Measurements from ENCODE around the gene MEGF11.

Gene MEGF11

DNA sequence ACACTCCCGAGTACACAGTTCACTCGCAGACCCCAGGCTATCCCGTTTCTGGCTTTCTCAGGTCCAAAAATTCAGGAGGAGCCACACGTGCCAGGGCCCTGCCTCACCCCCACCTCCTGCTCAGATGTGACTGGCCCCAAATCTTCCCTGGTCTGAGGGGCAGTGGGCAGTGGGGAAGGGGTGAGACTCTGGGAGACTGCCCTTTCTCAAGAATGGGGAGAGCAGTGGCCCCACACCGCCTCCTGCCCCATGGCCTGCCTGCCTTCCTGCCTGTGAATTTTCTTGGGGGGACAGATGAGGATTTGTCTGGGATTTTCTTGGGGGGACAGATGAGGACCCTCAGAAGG lies 174.6 kb downstream of the MEGF11 start:
- DNase-seq, result no peak

DNA sequence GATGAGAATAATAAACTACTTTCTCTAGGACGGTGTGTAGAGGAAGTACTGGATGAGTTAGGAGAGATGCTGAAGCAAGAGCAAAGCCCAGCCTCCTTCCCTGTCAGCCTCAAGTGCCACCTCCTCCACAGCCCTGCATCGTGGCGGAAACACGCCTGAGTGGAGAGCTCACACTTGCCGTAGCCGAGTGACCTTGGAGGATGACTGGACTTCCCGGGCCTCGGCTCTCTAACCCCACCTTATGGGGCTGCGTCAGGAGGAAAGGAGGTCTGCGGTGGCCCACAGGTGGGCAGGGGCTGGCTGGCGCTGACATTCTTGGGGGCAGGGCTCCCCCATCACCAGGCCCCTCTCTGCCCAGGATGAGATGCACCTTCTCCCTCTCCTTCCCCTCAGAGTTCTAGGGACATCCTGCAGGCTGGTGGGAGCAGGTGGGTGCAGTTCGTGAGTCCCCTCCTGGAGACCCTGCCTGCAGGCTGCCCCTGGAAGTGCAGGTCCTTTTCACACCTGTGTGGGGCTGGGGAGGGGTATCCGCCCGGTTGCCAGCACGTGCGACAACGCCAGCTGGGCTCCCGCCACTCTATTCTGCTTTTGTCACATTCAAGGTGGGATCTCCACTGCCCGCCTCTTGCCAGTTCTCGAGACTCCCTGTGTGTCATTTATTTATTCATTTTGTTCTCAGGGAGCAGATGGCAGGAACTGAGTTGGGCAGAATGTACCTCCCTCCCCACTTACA lies 175.2 kb downstream of the MEGF11 start:
- no peak for DNase-seq

DNA sequence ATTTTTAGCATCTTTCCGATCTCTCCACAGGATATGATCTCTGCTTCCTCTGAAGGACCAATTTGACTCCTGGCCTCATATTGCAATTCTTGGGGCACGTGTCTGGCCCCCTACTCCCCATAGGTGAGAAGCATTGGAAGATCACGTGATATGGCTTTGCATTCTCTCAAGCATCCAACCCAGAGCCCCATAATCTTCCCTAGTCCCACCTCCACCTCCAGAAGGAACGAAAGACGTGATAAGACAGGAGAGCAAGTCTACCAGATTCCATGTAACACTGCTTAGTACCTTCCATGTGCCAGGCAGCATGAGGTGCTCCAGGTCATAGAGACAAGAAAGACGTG lies 176.3 kb downstream of the MEGF11 start:
- no peak for DNase-seq

DNA sequence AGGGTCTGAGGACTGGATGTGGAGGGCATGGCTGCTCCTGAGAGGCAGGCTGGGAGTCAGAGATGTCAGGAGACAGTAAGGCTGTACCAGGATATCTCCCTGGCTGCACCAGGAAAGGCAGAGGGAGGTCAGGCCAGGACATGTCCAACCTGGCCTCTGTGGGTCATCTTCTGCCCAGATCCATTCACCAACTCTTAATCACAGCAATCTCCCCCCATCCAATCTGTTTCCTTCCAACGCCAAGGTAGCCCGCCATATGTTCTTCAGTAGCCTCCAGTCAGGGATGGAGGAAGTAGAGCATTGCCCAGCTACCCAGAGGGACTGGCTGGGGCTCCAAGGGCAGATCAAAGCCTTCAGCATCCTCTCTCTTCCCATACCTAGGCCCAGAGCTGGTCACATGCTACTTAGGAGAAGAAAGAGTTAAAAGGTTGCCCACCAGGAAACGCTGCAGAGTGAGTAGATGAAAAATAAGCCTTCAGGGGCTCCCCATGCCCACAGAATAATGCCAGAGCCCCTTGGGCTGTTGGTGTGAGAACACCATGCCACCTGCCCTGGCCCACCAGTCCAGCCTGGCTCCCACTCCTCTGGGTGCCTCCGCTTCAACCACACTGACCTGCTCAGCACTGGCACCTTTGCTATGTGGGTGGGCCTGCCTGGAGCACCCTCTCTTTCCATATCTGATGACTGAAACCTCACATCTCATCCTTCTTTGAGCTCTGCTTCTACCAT lies 176.8 kb downstream of the MEGF11 start:
- DNase-seq, result no peak

DNA sequence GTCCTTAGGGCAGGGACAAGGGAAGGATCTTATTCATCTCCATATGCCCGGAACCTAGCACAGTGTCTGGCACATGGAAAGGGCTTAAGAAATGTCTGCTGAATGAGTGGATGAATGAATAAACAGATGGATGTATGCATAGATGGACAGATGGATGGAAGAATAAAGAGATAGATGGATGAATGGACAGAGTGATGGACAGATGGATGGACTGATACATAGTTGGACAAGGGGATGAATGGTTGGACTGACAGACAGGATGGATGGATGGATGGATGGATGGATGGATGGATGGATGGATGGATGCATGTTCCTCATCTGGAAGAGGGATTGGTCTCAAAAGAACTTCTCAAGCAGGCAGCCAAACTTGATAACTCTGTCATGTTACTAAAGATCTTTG lies 177.6 kb downstream of the MEGF11 start:
- DNase-seq, result no peak

DNA sequence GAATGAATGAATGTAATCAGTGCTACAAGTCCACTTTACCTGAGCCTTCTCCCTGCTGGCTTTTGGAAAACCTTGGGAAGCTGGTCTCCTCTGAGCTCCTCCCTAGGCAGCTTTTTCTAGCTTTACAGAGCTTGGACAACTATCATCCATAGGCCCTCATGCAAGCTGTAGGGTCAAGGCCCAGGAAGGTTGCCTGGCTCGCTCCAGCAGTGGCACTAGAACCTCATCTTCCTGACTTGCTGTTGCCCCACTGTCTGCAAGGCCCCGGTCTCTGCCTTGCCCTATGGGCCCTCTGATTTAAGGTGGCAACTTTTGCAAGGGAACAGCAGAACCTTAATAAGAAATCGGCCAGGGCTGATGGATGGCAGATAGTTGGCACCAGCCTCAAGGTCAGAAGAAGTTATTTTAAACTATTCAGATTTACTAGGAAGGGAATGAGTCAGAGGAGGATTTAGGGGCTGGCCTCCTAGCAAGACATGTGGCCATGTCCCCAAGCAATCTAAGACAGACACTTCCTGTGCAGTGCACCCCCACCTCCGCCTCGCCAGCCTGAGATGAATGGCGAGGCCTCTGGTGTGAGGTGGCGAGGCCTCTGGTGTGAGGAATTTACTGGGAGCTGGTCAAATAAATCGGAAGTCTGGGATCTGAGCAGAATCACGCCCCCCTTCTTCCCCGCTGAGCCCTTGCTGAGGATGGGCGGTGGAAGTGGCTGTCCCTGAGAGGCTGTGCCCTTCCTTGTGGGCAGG lies 180.8 kb downstream of the MEGF11 start:
- no peak for DNase-seq

DNA sequence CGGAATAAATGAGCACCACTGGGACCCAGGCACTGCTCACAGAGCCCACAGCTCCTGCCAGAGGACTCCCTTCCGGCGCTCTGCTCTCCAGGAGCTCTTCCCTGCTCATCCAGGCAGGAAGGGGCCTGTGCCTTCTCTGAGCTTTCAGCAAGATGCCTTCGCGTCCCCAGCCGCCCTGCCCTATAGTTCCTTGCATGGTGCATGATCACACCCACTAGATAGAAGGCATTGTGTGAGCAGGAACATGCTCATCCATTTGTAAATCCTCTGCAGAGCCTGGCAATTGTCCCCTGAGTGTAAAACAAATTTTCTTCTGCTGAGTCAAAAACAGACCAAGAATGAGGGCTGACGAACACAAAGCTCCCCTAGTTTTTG lies 181.6 kb downstream of the MEGF11 start:
- DNase-seq, result no peak

DNA sequence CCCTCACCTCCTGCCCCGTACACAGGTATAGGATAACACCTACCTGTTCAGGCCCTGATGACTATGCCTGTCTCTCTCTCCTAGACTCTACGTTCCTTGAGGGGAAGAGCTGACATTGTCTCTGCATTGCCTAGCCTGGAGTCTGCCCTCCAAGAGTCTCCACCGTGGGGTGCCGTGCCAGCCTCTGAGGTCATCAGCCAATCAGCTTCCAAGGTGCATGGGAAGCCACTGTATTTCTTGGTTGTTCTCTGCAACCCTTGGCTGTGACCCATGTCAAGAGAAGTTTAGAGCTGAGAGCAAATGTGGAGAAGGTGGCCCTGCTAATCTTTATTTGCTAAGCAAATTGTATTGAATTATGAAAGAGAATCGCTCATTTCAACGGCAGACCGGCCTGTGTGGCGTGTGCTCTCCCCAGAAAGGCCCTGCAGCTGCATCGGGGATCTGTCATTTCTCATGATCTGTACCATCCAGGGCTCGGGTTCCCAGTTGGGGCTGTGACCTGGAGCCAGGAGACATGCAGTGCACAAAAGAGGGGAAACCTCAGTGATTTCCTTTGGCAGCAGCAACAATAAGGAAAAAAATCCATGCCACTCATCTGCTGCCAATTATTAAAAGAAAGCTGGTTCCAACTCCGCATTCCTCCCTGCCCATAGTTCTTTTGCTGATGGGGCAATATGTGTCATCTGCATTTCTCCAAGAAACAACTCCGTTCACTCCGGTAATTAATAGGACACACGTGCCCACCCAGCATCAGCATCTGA lies 182.2 kb downstream of the MEGF11 start:
- DNase-seq, result no peak

DNA sequence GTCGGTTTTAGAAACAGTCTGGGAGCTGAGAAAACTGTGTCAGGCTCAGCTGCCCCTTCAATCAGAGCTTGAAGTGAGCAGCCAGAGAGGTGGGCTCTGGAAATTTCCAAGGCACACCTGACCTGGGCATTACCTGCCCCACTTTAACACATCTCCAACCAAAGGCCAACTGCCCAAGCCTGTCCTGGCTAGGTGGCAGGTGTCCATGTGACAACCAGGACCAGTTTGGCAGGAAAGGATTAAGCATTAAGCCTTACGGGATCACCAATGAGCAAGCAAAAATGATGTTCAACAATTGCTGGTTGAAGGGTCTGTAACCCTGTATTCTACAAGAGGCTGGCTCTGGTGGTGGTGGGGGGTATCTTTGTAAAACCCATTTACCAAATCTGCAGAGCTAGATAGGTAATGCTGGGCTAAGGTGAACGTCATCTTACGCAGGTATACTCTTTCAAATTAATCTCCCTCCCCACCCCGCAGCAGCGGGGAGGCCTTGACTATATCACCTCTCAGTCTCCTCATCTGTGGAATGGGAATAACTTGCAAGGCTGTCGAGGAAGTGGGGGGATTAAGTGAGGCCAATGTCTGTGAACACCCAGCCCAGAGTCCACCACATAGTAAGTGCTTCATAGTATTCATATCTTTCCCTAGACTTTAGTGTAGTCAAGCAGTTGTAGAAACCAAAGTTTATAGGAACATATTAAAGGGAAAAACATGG lies 183.2 kb downstream of the MEGF11 start:
- no peak for DNase-seq

DNA sequence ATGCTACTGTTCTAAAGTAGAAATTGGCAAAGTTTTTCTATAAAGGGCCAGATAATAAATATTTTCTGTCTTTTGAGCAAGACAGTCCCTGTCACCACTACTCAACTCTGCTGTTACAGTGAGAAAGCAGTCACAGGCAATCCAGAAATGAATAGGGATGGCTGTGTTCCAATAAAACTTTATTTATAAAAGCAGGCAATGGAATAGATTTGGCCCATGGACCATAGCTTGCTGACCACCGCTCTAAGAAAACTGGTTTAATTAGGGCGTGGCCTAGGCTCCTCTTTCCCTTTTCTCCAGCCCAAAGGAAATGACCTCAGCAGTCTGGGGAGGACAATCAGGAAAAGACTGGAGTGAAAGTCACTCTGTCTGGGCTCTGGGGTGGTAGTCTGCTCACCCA lies 183.8 kb downstream of the MEGF11 start:
- no peak for DNase-seq

DNA sequence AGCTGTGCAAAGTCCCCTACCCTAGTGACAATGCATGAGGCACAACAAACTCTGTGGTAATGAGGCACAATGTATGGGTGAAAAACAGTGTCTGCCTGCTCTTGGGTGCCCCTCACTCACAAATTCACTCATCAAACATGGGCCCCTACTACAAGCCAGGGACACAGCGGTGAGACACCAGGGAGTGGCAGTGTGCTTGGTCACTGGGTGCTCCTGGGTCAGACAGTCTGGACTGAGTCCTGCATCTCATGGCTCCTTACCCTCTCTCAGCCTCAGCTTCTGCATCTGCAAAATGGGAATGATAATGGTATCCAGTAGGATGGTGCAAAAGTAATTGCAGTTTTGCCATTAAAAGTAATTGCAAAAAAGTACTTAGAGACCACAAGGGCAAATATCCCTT lies 184.7 kb downstream of the MEGF11 start:
- no peak for DNase-seq

DNA sequence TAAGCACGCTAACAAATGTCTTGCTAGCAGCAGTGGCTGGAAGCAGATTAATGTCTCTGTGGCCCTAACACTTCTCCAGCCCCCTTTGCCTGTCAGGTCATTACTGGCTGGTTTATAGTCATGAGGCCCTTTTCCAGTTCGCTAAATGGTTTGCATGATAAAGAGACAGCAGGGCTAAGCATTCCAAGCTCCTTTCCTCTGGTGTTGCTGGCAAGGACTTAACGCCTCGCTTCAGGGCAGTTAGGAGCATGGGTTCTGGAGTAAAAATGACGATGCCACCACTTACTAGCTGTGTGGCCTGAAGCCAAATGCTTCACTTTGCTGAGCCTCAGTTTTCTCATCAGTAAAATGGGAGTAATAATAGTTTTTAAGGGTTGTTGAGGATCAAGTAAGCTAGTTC lies 185.9 kb downstream of the MEGF11 start:
- no peak for DNase-seq

DNA sequence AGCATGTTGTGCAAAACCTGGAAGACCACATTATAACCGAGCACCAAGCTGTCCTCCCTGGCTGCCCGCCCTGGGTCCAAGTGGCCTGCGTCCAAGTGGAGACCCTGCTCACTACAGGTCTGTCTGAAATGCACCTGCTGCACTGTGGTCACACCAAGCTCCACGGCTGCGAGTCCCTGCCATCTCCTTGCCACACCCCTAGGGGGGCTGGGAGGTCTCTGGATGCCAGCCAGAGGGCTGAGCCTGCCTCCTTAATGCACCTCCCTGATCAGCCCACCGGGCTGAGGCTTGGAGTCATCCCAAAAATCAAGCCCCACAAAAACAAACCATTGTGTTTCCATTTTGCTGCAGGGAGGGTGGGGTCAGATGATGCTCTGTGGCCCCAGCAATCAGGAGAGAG lies 187.1 kb downstream of the MEGF11 start:
- no peak for DNase-seq

DNA sequence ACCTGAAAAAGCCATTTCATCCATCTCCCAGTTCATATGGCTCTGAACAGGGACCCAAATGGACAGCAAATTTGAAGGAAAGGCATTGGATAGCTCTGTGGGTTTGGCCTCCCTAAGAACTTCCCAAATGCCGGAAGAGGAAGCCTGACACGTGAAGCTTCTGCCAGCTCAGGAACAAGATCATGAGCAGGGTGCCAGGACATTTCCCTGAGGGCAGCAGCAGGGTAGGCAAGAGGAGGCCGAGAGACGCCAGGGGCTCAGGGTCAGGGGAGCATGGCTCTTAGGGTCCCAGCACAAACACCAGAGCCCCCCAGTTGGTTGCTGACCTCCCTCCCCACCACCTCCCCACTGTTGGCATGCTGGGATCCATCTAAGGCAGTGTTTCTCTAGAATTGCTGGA lies 187.5 kb downstream of the MEGF11 start:
- DNase-seq, result no peak

DNA sequence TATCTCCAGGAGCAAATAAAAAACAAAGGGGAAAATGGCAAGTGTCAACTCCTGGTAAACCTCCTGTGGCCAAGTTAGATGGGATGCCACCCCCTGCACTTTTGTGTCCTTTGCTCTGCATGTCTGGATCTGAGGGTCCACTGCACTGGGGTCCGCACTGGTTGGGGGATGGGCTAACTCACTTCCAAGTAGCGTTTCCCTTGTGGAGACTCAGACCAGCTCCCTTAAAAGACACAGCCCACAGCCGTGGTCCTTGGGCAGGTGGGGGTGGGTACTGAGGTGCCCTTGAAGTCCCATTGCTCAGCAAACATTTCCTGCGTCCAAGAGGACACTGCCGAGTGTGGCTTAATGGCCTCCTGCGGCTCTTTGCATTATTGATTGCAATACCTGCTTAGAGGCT lies 188.2 kb downstream of the MEGF11 start:
- DNase-seq, result no peak

DNA sequence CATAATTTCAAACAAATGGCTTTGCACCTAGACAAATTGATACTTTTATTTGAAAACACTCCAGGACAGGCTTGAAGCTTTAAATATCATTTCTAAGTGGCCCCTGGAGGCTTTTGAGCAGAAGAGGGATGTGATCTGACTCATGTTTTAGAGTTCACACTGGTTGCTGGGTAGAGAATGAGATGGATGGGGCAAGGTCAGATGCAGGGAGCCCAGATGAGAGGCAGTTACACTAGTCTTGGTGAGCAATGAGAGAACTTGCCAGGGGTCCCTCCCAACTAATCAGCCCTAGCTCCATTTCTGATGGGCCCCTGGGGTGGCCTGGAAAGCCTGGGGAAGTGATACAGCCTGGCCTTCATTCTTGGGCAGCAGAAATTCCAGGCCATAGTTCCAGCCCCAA lies 190.4 kb downstream of the MEGF11 start:
- DNase-seq, result no peak

DNA sequence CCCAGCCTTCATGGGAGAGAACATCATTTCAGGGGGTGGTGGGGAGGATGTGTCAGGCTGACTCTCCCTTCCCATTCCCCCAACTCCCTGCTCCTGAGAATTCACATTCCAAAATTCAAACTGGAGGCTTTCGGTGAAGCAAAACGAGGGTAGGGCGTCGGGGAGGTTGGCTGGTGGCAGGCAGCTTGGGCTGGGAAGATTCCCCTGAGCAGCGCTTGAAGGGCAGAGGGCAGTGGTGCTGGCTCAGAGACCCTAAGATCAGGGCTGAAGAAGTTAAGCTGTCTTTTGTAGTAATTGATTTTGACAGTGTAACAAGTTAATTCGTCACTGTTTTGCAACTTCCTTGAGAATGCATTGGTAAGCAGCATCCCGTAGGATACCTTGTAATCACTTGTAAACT lies 196.5 kb downstream of the MEGF11 start:
- DNase-seq, result no peak

DNA sequence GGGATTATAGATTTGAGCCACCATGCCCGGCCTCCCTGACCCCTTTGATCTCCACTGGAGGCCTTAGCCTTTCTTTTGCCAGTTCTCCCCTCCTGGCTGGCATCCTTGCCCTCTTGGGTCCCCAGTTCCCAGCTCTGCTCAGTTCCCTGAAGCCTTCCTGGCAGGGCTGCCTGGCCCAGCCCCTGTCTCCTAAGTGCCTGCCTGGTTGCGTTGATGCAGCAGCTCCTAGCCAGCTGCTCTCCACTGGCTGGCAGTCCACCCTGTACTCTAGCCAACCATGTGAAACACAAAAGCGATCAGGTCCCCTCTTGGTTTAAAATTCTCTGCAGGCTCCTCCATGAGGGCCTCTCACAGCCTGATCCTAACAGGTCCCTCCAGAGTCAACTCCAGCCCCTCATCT lies 199.6 kb downstream of the MEGF11 start:
- DNase-seq, result no peak

DNA sequence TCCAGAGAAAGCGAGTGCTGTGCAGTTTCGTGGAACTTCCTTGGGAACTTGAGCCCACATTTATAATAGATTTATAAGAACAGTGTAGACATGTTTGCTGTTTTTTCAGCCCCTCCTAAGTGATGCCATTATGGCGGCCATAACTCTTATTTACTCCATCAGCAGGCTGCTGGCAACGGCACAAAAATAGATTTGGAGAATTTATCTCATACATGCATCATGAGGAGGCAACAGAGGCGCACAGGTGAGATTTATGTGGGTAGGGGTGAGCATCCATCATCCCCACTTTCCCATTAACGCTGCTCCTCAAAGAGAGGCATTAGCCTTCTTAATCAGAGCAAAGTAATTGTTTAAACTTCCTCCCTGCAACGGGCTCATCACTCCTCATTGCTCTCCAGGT lies 201.7 kb downstream of the MEGF11 start:
- no peak for DNase-seq

DNA sequence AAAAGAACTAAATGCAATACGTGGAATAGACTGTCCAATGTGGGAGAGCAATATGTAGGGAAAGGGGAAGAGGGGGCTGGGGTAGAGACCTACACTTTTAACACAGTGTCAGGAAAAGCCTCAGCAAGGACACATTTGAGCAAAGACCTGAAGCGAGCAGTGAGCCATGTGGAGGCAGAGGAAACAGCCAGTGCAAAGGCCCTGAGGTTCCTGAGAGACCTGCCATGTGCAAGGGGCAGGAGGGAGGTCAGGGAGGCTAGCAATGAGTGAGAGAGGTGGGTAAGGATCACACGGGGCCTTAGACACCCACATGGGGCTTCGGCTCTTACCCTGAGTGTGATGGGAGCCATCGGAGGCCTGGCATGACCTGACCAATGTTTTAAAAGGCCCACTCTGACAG lies 203.3 kb downstream of the MEGF11 start:
- DNase-seq, result no peak

DNA sequence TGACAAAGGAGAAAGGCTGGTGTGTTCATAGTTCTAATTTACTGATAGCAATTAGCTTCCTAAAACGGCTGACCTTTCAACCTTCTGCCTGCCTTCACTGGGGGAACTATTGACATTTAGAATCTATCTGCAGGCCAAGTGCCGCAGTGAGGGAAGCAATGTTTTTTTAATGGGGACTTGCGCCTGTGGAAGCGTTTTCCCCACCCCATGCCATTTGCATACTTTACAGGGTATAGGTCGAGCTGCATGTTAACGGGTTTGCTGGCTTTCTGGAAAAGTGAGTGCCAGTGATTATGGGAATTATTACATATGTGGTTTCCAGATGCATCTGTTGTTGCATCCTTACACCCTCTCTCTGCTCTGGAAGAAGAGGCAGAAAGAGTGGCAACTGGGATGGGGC lies 204.2 kb downstream of the MEGF11 start:
- no peak for DNase-seq

DNA sequence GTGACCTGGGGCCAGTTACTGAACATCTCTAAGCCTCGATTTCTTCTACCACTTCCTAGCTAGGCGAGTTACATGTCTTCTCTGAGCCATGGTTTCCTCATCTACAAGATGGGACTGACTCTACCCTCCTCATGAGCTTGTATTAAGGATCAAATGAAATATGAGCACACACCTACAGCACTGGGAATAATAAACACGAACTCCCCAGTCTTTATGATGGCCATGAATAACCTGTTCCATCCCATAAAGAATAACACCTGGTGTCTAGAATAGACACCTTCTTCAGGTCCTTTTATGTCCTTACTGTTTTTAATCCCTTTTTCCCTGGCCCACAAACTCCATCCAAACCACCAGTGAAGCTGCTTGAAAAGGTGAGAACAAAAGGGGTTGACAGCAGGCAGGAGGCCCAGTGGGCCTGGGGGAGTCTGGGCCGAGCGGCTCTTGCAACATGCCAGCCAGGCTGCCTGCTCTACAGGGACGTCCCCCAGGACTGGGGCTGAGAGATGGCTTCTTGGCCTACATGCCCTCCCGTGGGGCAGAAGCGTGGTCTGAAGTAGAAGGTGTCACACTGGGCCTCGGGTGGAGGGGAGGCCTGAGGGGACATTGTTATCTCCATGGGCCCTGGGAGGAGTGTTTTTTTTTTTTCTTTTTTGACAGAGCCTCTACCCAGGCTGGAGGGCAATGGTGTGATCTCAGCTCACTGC lies 206.1 kb downstream of the MEGF11 start:
- DNase-seq, result no peak

All from SHP77 treated with DMSO at 0.1 percent for 48 hours (cell line).